ENCODE data around the gene MED22.
A peak's percentile ranks its signal among the peaks of the same experiment; 100 is the strongest.

DNA sequence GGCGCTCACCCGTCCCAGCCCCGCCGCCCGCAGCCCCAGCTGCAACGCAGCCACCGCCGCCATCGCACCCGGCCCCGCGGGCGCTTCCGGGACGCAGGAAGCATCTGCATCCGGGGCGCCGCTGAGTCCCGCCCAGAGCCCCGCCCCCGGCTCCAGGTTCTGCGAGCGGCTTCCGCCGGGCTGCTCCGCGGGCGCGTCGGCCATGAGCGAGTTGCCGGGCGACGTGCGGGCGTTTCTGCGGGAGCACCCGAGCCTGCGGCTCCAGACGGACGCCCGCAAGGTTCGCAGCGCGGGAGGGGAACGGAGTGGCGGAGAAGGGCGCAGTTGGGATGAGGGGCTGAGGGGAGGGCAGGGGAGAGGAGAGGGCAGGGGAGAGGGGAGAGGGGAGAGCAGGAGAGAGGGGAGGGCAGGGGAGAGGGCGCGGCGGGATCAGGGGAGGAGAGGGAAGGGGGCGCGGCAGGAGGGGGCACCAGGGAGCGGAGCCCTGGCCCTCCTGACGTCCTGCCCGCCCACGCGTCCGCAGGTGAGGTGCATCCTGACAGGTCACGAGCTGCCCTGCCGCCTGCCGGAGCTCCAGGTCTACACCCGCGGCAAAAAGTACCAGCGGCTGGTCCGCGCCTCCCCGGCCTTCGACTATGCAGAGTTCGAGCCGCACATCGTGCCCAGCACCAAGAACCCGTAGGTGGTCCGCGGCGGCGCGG lies 8.6 kb upstream of the MED22 start, which contains the start of the genes SURF1 and SURF2:
- TF ChIP-seq MAFK (IDR thresholded peaks at IDR 0.05; ENCODE audit: low read depth, low read length): no peak
- no peak for TF ChIP-seq CBX8 (IDR thresholded peaks at IDR 0.05; ENCODE audit: borderline replicate concordance, low read depth, low read length)
- TF ChIP-seq KDM1A (IDR thresholded peaks at IDR 0.05; ENCODE audit: borderline replicate concordance, low read length): no peak
- TF ChIP-seq, protein P1, sequence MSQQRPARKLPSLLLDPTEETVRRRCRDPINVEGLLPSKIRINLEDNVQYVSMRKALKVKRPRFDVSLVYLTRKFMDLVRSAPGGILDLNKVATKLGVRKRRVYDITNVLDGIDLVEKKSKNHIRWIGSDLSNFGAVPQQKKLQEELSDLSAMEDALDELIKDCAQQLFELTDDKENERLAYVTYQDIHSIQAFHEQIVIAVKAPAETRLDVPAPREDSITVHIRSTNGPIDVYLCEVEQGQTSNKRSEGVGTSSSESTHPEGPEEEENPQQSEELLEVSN (IDR thresholded peaks at IDR 0.05): peak; percentile 45; the same call in 1 of the 2 replicates
- TF ChIP-seq POLR2A (IDR thresholded peaks at IDR 0.05; ENCODE audit: control extremely low read depth in 1 of 2, low read depth in 2 of 2, low read length in 2 of 2): peak in 1 of 2 experiments; percentile 77; a peak in 2 of 3 replicates

Data from H1 (cell line).